Measurements from ENCODE around the gene APOL5. TPM values are rescaled to one million over a fixed set of nuclear protein-coding genes. Genes with fewer than 3 reads are reported as not detected.
"Not testable (repeated sequence)": the region's sequence is repeated elsewhere in the genome, so short reads cannot be mapped to it uniquely, and the experiment has no call there.

The APOL5 gene
- total and polyA plus RNA-seq, 10 of the 15 experiments (the other 5 are each of a cell fraction or from before 2014, with no cell fraction given) = not detected

DNA sequence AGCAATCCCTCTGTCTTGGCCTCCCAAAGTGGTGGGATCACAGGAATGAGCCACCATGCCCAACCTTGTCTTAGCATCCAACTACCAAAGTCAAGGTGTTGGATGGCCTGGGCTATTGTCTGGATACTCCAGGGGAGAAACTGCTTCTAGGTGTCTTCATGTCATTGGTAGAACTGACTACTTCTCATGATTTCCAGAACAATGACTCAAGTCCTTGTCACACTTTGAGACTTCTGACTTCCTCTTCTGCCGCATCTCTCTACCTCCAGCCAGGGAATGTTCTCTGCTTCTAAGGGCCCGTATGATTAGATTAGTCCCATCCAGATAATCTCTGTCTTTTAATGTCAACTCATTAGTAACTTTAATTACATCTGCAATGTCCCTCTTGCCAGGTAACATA lies 38.8 kb upstream of the APOL5 start:
- POLR2A ChIA-PET = interaction anchor here (0.7 kb wide), 1 partner anchor 276 kb away, joined by 3 read pairs; no protein-coding TSS in a partner anchor
- no peak for FAIRE-seq
- H3K4me3 ChIP-seq = no peak overlapping the region

DNA sequence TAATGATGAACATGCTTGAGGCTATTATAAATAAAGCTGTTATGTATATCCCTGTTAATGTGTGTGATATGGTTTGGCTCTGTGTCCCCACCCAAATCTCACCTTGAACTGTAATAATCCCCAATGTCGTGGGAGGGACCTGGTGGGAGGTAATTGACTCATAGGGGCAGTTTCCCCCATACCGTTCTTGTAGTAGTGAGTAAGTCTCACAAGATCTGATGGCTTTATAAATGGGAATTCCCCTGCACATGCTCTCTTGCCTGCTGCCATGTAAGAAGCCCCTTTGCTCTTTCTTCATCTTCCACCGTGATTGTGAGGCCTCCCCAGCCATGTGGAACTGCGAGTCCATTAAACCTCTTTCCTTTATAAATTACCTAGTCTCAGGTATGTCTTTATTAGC lies 38.2 kb upstream of the APOL5 start:
- H3K4me3 ChIP-seq; H4K20me1 ChIP-seq (ENCODE audit: control insufficient read depth, insufficient read depth); H3K9me3 ChIP-seq (replicated peaks; ENCODE audit: control insufficient read depth, insufficient read depth, low read length); H2AFZ ChIP-seq (ENCODE audit: control insufficient read depth, low read depth, low read length); H3K27me3 ChIP-seq (replicated peaks in 1 of 2; ENCODE audit: control insufficient read depth in 2 of 2, insufficient read depth in 2 of 2, low read length in 1 of 2); BruUV-seq (replicated peaks); FAIRE-seq; RAD21 ChIA-PET (ENCODE audit: unreplicated experiment); in situ Hi-C loops (cut with MboI); DNase-seq (ENCODE audit: low read depth, low spot score); intact Hi-C loops (cut with micrococcal nuclease; ENCODE audit: unreplicated experiment); H3K9ac ChIP-seq (ENCODE audit: control insufficient read depth, insufficient read depth, low read length); H3K79me2 ChIP-seq (ENCODE audit: control insufficient read depth, insufficient read depth, low read length); H3K4me2 ChIP-seq (ENCODE audit: control insufficient read depth, insufficient read depth); POLR2A ChIA-PET; H3K36me3 ChIP-seq (ENCODE audit: control insufficient read depth in 2 of 2, insufficient read depth in 2 of 2, low read length in 1 of 2); H3K4me1 ChIP-seq (ENCODE audit: control insufficient read depth, insufficient read depth, low read length); H3K27ac ChIP-seq (ENCODE audit: control insufficient read depth, insufficient read depth): not testable (repeated sequence)
- 0% methylated on average over 4 of the region's 4 CpGs for WGBS (ENCODE audit: insufficient coverage, insufficient replicate concordance, low lambda C conversion rate, missing lambda C conversion rate)
- CTCF ChIA-PET = interaction anchor here (3.4 kb wide), 1 partner anchor 16 kb away, joined by 11 read pairs; no protein-coding TSS in a partner anchor
- TF ChIP-seq JUNB (IDR thresholded peaks at IDR 0.05) (peak; percentile 44), BHLHE40 (IDR thresholded peaks at IDR 0.05; ENCODE audit: borderline replicate concordance in 1 of 2, low read depth in 2 of 2, low read length in 1 of 2) (peak in 1 of 2 experiments; percentile 51; a peak in 2 of 4 replicates), RELA (IDR thresholded peaks at IDR 0.05; ENCODE audit: borderline replicate concordance, partially characterized antibody) (peak; percentile 65)
- peak; percentile 50 for ATAC-seq
- SMC1A ChIA-PET (ENCODE audit: uncharacterized antibody, unreplicated experiment) = interaction anchor here (0.5 to 1.2 kb wide), 2 partner anchors 52 to 377 kb away, joined by 3 to 5 read pairs; no protein-coding TSS in a partner anchor

More for the DNA sequence above, 38.8 kb upstream of the APOL5 start:
- no peak for ATAC-seq
- 54% methylated on average over 2 of the region's 2 CpGs for WGBS (ENCODE audit: insufficient coverage, insufficient replicate concordance, low lambda C conversion rate, missing lambda C conversion rate)
- ChIA-PET CTCF (interaction anchor here (1.5 to 3.4 kb wide), 2 partner anchors 8 to 15 kb away, joined by 4 to 11 read pairs; no protein-coding TSS in a partner anchor), SMC1A (ENCODE audit: uncharacterized antibody, unreplicated experiment) (interaction anchor here (1.9 kb wide), 1 partner anchor 48 kb away, joined by 5 read pairs; no protein-coding TSS in a partner anchor), RAD21 (ENCODE audit: unreplicated experiment) (no interaction called here)
- H2AFZ ChIP-seq (ENCODE audit: control insufficient read depth, low read depth, low read length) = no peak overlapping the region
- in situ Hi-C loops (cut with MboI) = no loop called here
- H4K20me1 ChIP-seq (ENCODE audit: control insufficient read depth, insufficient read depth) = no peaks in the 10 kb centered on the region
- H3K27ac ChIP-seq (ENCODE audit: control insufficient read depth, insufficient read depth) = no peak overlapping the region
- peaks cover 5% of the 10 kb centered on the region; the same call in 2 of the 3 replicates for H3K9me3 ChIP-seq (replicated peaks; ENCODE audit: control insufficient read depth, insufficient read depth, low read length)
- H3K4me1 ChIP-seq (ENCODE audit: control insufficient read depth, insufficient read depth, low read length) = no peaks in the 10 kb centered on the region
- no peak overlapping the region for H3K4me2 ChIP-seq (ENCODE audit: control insufficient read depth, insufficient read depth)
- no peak for TF ChIP-seq MTA2 (IDR thresholded peaks at IDR 0.05; ENCODE audit: low read depth)
- TF ChIP-seq SPI1 (IDR thresholded peaks at IDR 0.05; ENCODE audit: borderline replicate concordance, insufficient read depth, low read depth, low read length) = peak; percentile 24; the same call in 1 of the 2 replicates
- TF ChIP-seq CHD4 (IDR thresholded peaks at IDR 0.05) = no peak
- TF ChIP-seq, protein P1, sequence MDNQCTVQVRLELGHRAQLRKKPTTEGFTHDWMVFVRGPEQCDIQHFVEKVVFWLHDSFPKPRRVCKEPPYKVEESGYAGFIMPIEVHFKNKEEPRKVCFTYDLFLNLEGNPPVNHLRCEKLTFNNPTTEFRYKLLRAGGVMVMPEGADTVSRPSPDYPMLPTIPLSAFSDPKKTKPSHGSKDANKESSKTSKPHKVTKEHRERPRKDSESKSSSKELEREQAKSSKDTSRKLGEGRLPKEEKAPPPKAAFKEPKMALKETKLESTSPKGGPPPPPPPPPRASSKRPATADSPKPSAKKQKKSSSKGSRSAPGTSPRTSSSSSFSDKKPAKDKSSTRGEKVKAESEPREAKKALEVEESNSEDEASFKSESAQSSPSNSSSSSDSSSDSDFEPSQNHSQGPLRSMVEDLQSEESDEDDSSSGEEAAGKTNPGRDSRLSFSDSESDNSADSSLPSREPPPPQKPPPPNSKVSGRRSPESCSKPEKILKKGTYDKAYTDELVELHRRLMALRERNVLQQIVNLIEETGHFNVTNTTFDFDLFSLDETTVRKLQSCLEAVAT (IDR thresholded peaks at IDR 0.05) = no peak
- TF ChIP-seq SIX5 (IDR thresholded peaks at IDR 0.05; ENCODE audit: low read depth, low read length, severe bottlenecking) = no peak
- no TSS peak for BruUV-seq (replicated peaks)
- no peaks in the 10 kb centered on the region for H3K36me3 ChIP-seq (ENCODE audit: control insufficient read depth in 2 of 2, insufficient read depth in 2 of 2, low read length in 1 of 2)
- intact Hi-C loops (cut with micrococcal nuclease; ENCODE audit: unreplicated experiment) = no loop called here
- no peak for DNase-seq (ENCODE audit: low read depth, low spot score)
- no peaks in the 10 kb centered on the region for H3K27me3 ChIP-seq (replicated peaks in 1 of 2; ENCODE audit: control insufficient read depth in 2 of 2, insufficient read depth in 2 of 2, low read length in 1 of 2)
- H3K79me2 ChIP-seq (ENCODE audit: control insufficient read depth, insufficient read depth, low read length) = no peaks in the 10 kb centered on the region
- no peak overlapping the region for H3K9ac ChIP-seq (ENCODE audit: control insufficient read depth, insufficient read depth, low read length)

All from GM12878 (cell line).